ENCODE data around the gene BCAN. TPM values are rescaled to one million over a fixed set of nuclear protein-coding genes. Genes with fewer than 3 reads are reported as not detected.

Gene BCAN
- total and polyA plus RNA-seq, 2 of the 8 experiments (the other 6 are each of a cell fraction or from before 2014, with no cell fraction given) = 4.5 to 24.0 TPM

- H4K8ac ChIP-seq (ENCODE audit: extremely low read depth, insufficient read depth, low read length) = no peak overlapping the region
- no peak overlapping the region for H2BK20ac ChIP-seq (ENCODE audit: low read length)
- H4K91ac ChIP-seq (replicated peaks; ENCODE audit: insufficient read length, low read length) = no peak overlapping the region
- WGBS, 2 experiments (ENCODE audit: extremely low coverage in 1 of 2, insufficient coverage in 1 of 2, insufficient read length in 1 of 2, insufficient replicate concordance in 2 of 2, low coverage in 1 of 2, low lambda C conversion rate in 2 of 2, missing lambda C conversion rate in 1 of 2) = 75% methylated on average over 7 of the region's 8 CpGs; no CpG with 5 or more reads in 1 of the 2 experiments
- no peaks in the 10 kb centered on the region for H3K36me3 ChIP-seq (ENCODE audit: control insufficient read depth in 2 of 4, insufficient read depth in 4 of 4, low read length in 3 of 4)
- H3K4ac ChIP-seq (replicated peaks; ENCODE audit: insufficient read length, low read depth, low read length) = no peak overlapping the region
- DNase-seq (ENCODE audit: low read depth in 1 of 2, low spot score in 2 of 2) (no peak), FAIRE-seq (no peak)
- H3K56ac ChIP-seq (replicated peaks; ENCODE audit: insufficient read length, low read depth, low read length) = no peak overlapping the region
- H3K27me3 ChIP-seq (replicated peaks in 1 of 4; ENCODE audit: control insufficient read depth in 3 of 4, extremely low read depth in 1 of 4, insufficient read depth in 3 of 4, low read length in 3 of 4) = peaks cover 6 to 55% (median 45%) of the 10 kb centered on the region in 4 experiments
- H2BK12ac ChIP-seq (ENCODE audit: low read depth, low read length) = no peak overlapping the region; the same call in 1 of the 2 replicates
- no peak overlapping the region for H3K4me3 ChIP-seq (ENCODE audit: extremely low read depth in 1 of 4, insufficient read depth in 2 of 4, low read depth in 3 of 4, low read length in 4 of 4)
- no peaks in the 10 kb centered on the region for H3K79me2 ChIP-seq (ENCODE audit: control insufficient read depth in 1 of 2, insufficient read depth in 2 of 2, low read length in 2 of 2)
- H2BK120ac ChIP-seq (replicated peaks; ENCODE audit: low read depth, low read length) = no peak overlapping the region
- no peak overlapping the region for H3K23ac ChIP-seq (ENCODE audit: insufficient read length)
- H3K9ac ChIP-seq (replicated peaks in 1 of 4; ENCODE audit: extremely low read depth in 1 of 4, low read depth in 3 of 4, low read length in 3 of 4) = no peak overlapping the region
- ChIA-PET POLR2A (ENCODE audit: partially characterized antibody) (interaction anchor here (0.9 to 2.0 kb wide), 3 partner anchors 19 to 39 kb away, joined by 3 to 4 read pairs (median 3); no protein-coding TSS in a partner anchor), CTCF (ENCODE audit: partially characterized antibody) (interaction anchor here (1.5 to 43.0 kb wide), 5 partner anchors 5 to 88 kb away, joined by 6 to 868 read pairs (median 789); partner anchors contain the start of genes BCAN, HAPLN2 and NES)
- H3K14ac ChIP-seq (ENCODE audit: insufficient read length) = no peak overlapping the region
- H4K5ac ChIP-seq (ENCODE audit: insufficient read length, low read depth, low read length) = no peak overlapping the region
- no peak overlapping the region for H2AK5ac ChIP-seq (ENCODE audit: low read depth, low read length)
- H3K4me2 ChIP-seq (ENCODE audit: insufficient read depth in 1 of 2, low read depth in 2 of 2, low read length in 2 of 2) = no peak overlapping the region; a peak in 1 of 4 replicates
- H2AFZ ChIP-seq (ENCODE audit: low read length) = no peak overlapping the region
- peaks cover 3 to 17% (median 13%) of the 10 kb centered on the region in 4 experiments for H3K4me1 ChIP-seq (replicated peaks in 1 of 4; ENCODE audit: control insufficient read depth in 3 of 4, insufficient read depth in 4 of 4, low read length in 3 of 4)
- H2BK5ac ChIP-seq (ENCODE audit: low read depth, low read length) = no peak overlapping the region
- no peak overlapping the region for H3K18ac ChIP-seq (ENCODE audit: extremely low read depth, low read length)
- H3K79me1 ChIP-seq (ENCODE audit: low read depth, low read length) = no peaks in the 10 kb centered on the region; the same call in 1 of the 2 replicates
- peaks cover 11% of the 10 kb centered on the region; the same call in 1 of the 2 replicates for H3K23me2 ChIP-seq (ENCODE audit: low read depth, low read length)
- no peaks in the 10 kb centered on the region for H3K9me3 ChIP-seq (ENCODE audit: insufficient read depth in 2 of 2, low read depth in 1 of 2, low read length in 1 of 2)
- H4K20me1 ChIP-seq (replicated peaks in 1 of 2; ENCODE audit: control insufficient read depth in 1 of 2, insufficient read depth in 2 of 2, low read length in 2 of 2) = peaks cover 0 to 2% of the 10 kb centered on the region in 2 experiments
- no peak overlapping the region for H2BK15ac ChIP-seq (ENCODE audit: low read length)
- no peak overlapping the region for H3K27ac ChIP-seq (ENCODE audit: low read depth, low read length)
- TF ChIP-seq FOSL1 (IDR thresholded peaks at IDR 0.05; ENCODE audit: insufficient read depth, low read depth, low read length) (no peak), PHF8 (conservative IDR thresholded peaks at IDR 0.05; ENCODE audit: low read depth, low read length) (no peak), SUZ12 (IDR thresholded peaks at IDR 0.05; ENCODE audit: low read length) (no peak), CTBP2 (IDR thresholded peaks at IDR 0.05; ENCODE audit: borderline replicate concordance, insufficient read depth, insufficient read length, low read length) (no peak), CHD1 (IDR thresholded peaks at IDR 0.05; ENCODE audit: low read depth, low read length) (no peak), RNF2 (IDR thresholded peaks at IDR 0.05; ENCODE audit: borderline replicate concordance, low read depth, low read length, missing control alignments, poor library complexity, severe bottlenecking) (no peak), JUN (IDR thresholded peaks at IDR 0.05; ENCODE audit: low read depth, low read length) (no peak), MAX (IDR thresholded peaks at IDR 0.05) (no peak), MAFK (IDR thresholded peaks at IDR 0.05; ENCODE audit: low read depth, low read length) (no peak), SP1 (IDR thresholded peaks at IDR 0.05; ENCODE audit: low read depth, low read length) (no peak), TAF7 (optimal IDR thresholded peaks at IDR 0.05; ENCODE audit: borderline replicate concordance, low read depth, low read length) (no peak)
These were observed 3.5 kb upstream of the BCAN start for GRCh38 chr1:156638189-156638985.

Measured in H1 (cell line).